GM21619 (cell line): ENCODE data around the gene BDH1.

Experiments used
- ATAC-seq: cut with Tn5 transposase; IDR thresholded peaks from one replicate; pipeline ENCODE4 v1.9.1; 2021; ENCODE audit not compliant: unreplicated experiment

The BDH1 gene

DNA sequence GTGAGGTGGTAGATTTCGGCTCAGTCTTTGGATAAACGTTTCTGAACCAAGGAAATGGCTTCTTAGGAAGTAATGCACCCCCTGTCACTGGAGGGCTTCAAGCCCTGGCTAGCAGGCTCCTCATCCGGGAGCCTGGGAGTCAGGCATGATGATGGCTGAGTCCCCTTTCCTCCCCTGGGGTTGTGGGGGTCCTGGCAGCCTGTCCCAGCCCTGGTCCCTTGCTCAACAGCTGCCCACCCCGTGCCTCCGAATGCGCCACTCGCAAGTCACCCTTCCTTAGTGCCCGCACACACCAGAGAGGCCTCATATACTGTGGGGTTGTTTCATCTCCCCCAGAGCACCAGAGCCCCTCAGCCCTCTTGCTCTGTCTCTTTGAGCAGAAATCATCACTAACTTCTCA, 48.2 kb downstream of the BDH1 start:
- no peak for ATAC-seq

DNA sequence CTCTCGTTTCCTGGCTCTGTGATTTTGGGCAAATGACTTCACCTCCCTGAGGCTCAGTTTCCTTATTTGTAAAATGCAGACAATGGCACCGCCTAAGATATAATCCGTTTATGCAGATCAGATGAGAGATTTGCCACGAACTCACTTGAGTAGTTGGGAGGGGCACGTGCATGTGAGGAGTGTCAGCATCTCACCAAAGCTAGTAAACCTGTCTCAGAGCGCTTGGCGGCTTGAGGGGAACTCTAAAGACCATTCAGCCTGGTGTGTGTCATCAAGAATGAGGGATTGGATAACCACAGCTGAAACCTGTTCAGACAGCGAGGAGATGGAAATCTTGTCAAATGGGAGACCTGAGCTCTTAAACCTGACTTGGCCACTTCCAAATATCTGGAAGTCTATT, 48.7 kb downstream of the BDH1 start:
- ATAC-seq = no peak

DNA sequence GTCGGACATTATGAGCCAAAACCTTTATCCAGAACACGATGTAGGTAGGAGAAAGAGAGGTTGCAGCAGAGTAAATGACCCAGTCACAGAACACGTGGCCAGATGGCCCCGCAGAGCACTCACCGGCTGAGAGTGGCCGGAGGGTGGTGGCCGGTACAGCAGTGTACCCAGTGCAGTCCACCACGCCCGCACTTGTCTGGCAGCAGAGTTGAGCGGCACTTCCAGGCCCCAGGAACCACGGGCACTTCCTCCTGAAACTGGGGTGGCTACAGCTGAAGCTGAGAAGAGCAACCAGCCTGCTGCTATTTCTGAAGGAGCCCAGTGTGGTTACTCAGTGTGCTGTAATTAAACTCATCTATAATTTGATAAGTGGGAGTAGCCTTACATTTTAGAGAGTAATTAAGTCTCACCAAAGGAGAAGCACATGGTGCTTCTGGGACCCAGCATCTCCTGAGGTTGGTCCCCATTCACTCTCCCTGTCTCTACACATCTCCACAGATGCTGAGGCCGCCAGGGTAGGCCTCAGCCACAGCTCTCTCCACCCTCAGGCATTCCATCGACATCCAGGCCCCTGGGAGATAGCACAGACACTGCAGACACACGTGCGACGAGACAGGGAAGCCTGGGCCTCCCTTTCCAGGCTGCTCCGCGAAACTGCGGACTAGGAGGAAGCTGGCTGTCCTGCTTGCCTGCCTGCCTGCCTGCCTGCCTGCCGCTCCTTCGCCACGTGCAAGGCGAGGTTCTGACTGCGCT, 49.8 kb downstream of the BDH1 start:
- no peak for ATAC-seq

DNA sequence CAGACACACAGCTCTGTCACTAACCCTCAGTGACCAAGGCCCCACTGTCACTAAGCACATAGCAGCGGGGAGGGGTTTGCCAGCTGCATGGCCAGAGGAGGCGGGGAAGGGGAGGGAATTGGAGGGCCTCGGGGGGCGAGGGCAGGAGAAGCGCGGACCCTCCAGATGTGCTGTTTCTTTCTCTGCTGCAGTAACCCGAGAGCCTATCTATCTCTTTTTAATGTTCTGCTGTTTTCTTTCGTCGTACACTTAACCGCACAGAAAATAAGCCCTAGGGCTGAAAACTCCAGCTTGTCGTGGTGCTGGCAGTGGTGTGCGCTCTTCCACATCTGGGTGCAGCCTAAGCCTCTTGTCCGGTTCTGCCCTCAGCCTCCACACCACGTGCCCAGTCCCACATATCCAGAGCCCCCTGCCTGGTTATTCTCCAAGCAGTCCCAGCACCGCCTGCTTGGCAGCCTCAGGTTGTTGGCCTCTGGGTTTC, 51.1 kb downstream of the BDH1 start:
- ATAC-seq = no peak

DNA sequence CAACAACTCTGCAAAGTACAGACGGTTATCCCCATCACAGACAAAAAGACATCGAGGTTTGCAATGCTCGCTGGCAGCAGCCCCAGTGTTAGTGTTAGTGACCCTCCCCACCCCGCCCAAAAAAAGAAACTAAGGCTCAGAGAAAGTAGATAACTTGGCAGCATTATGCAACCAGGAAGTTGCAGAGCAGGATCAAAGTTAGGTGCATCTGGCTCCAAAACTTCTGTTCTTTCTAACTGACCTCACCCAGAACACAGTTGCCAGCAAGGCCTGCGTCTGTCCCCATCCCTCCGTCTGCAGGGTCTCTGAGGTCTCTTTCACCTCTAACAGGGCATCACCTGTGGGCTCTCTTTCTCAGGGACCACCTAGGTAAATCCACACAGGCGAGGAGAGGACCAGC, 51.5 kb downstream of the BDH1 start:
- ATAC-seq = no peak

DNA sequence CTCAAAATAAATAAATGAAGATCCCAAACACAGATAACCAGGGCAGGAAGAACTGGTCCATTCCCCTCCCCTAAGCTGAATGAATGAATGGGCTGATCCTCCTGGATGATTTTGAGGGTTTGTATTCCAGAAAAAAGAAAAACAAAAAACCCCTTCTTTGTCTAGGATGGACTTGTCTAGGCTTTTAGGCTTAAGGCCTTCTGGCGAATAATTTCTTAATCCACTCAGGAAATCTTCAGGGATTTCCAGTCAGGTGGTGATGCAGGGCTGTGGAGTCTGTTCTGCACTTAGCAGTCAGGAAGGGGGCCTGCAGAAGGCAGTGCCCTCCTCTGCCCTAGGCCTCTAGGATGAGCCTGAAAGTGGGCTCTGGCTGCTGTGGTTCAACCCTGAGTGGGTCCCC, 52.1 kb downstream of the BDH1 start:
- no peak for ATAC-seq

DNA sequence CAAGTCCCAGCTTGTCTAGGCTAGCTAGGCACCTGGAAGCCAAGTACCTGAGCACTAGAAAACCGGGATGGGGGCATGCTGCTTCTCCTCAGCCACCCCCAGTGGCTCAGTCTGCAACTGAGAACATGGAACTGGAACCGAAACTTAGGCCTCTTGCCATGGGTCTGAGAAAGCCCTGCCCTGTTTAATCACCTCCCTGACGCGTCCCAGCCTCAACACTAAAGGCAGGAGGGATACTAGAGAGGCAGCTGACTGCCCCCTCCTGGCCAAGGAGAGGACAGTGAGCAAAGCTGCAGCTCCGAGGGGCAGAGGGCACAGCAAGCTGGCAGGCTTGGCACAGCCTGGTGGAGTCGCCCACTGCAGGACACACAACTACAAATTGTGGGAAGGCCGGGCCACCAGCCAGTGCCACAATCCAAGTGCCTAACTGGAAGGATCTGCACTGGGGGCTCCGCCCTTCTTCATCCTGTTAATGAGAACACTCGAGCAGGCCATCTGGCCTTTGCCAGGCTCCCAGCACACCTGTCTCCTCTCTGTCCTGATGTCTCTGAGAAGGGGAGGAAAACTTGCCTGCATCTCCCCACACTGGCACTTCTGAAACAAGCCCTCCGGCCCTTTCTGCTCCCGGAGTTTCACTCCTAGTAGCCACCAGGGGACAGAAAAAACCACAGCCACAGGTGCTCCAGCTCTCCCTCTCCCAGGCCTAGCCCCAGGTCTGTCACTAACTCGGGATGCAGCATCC, 53.7 kb downstream of the BDH1 start:
- peak; percentile 71 for ATAC-seq

DNA sequence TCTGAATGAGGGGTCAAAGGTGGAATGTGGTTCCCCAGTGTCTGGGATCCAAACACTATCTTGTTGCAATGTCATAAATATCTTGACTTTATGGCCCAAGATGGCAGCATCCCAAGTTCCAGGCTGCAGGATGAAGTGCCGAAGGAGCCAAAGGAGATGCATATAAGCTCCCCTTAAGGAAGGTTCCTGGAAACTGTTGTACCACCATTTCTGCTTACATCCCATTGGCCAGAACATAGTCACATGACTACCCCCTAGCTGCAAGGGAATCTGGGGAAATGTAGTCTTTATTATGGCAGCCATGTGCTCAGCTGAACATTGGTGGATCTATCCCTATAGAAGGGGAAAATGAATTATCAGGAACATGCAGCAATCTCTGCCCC, 54.3 kb downstream of the BDH1 start:
- ATAC-seq = peak; percentile 29

DNA sequence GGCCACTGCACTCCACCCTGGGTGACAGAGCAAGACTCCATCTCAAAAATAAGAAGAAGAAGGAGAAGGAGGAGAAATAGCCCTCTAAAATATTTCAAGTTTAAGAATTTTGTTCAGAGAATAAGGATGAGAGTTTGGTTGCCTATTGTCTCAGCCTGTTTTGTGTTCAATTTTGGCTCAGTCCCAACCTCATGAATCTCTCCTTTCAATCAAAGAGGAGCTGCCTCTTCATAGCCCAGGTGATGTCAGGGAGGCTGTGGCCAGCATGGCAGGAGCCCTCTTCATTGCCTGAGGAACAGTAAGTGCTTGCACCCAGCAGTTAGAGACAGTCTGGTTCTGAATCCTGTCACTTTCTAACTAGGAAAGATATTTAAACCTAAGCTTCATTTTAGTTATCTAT, 55.0 kb downstream of the BDH1 start:
- ATAC-seq = no peak

DNA sequence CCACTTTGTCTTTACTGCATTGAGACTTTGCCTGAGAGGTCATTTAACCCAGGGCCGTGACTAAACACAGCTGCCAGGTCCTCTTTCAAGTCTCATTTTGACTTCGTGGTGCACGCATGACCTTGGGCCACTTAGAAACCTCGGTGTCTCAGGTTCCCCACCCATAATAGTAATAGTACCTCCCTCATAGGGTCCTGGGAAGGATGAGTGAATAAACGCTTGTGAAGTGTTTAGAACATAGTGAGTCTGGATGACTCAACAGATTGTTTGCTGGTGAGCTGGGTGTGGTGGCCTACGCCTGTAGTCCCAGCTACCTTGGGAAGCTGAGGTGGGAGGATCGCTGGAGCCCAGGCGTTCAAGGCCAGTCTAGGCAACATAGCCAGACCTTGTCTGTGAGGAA, 56.3 kb downstream of the BDH1 start:
- ATAC-seq = no peak

DNA sequence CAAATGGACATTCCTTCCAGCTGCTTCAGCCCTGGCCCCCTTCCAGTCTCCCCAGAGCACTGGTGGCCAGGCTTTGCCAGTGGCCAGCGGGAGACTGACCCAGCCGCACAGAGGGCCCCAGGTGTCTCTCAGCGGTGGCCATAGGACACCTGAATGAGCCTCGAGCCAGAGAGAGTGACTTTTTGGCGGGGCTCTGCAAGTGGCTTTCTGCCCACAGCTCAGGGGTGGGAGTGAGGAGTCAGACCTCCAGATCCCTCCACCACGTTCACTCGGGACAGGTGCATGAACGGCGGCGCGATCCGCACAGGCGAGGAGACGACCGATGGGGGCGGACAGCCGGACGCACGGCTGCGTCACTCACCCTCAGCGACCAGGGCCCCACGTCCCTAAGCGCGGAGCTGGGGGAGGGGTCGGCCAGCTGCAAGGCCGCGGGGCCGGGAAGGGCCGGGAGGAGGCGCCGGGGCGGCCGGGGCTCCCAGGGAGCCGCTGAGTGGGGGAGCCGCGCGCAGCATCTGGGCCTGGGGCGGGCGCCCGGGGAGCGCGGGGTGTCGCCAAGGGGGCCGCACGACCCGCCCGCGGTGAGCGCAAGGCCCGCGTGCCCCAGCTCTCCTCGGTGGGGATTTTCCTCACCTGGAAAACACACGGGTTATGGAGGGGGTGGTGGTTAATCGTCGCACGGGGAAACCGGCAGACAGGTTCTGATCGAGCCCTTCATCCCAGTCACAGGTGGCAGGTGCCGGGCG, 57.1 kb downstream of the BDH1 start:
- ATAC-seq = no peak

DNA sequence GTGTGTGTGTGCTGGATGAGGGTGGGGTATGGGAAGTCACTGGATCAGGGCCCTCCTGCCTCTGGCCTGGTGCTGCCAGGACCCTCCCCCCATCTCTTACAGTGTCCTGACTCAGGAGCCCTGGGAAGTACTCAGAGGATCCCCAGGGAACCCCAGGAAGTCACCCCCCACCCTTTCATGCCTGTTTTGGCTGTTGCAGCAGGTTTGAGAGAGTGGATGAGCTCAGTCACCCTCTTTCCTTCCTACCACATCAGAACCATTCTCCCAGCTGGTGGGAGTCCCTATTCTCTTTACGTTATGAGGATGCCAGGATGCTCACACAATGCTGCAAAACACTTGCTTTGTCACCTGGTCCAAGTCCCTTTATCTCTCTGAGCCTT, 59.0 kb downstream of the BDH1 start:
- ATAC-seq = no peak

DNA sequence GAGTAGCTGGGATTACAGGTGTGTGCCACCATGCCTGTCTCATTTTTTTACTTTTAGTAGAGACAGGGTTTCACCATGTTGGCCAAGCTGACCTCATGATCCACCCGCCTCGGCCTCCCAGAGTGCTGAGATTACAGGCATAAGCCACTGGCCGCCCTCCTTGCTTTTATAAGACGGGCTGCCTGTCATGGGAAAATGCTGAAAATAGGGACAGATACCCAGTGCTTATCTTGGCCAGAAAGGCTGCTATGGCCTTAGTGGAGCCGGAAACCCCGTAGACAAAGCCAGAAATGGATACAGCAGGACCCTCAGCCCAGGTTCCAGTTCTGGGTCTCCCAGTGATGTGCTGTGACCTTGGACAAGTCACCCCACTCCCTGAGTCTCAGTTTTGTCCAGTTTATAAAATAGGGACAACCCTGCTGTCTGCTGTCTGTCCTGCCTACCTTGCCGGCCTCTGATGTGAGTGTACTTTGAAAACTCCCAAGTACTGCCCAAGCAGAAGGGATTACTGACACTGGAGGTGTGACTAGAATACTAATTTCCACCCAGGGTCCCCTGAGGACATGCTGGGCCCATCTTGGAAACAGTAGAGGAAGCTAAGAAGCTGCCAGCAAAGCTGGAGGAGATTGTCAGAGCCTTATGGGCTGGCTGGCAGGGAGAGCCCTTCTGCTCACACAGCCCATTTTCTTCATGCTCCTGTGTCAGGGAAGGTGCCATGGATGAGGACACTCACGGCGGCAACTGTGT, 59.6 kb downstream of the BDH1 start:
- ATAC-seq = no peak

DNA sequence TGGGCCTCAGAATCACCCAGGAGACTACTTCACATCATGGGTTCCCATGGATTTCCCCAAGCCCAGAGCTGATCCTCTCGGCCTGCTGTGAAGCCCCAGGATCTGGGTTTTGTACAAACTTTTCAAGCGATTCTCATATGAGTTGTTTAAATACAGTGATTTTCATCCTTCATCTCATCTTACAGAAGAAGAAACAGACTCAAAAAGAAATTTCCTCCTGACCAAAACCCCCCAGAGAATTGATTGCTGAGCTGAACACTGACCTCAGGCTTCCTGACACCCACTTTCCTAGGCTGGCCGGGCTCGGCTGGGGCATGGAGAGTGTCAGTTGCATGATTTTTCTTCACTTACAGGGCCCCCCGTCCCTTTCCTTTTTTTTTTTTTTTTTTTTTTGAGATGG, 60.3 kb downstream of the BDH1 start:
- ATAC-seq = peak; percentile 54

DNA sequence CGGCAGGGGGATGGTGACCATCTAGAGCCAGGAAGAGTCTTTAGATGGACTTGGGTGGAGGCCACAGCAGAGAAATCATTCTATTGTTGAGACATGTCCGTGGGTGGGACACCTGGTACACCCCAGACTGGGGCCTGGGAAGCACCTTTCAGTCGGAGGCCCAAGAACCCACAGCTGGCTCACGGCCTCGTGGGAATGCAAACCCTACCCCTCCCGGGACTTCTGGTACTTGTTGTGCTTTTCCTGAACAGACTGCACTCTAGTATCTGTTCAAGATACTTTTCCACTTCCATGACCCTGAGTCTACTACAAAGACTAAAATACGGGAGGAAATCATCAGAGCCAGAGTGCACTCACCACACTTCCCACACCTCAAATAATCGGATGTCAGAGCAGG, 60.7 kb downstream of the BDH1 start:
- peak; percentile 31 for ATAC-seq

DNA sequence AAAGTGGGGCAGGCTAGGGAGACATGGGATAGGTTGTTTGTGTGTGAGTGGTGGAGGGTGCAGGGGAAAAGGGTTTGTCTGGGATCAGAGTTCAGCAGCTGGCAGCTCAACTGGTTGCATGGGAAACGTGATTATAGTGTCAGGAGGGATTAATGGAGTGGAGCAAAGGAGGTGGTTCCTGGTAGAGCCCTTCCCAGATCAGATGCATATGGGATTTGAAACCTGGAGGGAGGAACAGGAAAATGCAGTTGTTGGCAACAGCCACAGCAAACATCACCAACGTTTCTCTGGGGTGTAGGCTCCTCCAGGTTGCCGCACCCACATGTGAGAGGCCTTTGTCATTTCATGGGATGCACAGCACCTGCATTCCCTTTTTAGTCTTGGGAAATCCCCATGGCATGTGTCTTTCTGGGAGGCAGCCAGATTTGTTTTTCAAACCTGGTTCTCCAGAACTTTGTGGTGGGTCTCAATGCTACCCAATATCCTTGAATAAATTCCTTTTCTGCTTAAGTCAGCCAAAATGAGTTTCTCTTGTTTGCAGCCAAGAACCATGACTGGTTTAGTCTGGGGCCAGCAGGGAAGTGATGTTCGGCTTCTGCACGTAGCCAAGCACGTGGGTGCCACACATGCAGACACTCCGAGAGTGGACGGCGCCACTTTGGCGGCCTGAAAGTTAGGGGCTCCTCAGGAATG, 61.3 kb downstream of the BDH1 start:
- ATAC-seq = no peak

DNA sequence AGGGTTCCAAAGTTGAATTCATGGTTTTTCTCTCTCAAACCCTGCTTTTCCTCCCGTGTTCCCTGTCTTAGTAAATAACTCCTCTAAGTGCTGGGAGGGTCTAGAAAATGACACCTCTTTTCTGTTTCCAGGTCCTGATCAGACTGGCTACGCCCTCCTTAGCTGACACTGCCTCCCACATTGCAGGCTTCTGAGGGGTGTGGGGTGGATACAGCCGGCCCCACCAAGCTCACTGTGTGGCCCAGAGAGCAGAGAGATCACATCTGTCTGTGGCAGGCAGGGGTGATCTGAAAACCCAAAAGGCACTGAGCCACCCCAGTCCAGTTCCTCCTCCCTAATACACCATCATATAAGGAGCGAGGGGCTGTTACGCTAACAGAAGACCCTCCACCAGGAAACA, 62.7 kb downstream of the BDH1 start:
- no peak for ATAC-seq

DNA sequence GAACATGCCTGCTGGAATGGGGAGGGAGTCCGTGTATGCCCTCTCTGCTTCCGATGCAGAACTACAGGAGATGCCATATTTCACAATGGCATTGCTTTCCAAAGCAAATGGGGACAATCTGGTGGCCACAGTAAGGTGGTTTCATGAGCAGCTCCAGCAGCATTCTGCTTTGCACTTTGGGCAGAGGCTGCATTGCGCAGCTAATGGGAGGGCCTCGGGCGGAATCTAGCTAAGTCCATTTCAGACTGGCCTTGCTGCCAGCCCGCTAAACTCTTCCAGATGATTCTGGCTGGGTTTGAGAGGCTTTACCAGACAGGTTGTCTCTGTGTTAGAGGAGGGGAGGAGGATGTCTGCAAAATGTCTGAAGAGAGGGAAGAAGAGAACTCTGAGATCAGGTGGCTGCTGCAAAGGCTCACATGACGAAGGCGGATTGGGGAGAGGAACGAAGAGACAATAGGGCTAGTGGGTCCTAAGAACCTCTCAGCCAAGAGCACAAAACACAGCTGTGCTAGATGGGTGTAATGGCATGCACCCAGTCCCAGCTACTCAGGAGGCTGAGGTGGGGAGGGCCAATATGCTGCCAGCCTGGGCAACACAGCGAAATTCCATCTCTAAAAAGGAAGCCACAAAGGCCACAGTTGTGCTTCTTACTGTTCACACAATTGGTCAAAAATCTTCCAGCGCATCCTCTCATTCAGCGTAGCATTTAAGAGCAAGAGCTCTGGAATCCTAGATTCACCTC, 63.7 kb downstream of the BDH1 start:
- no peak for ATAC-seq

DNA sequence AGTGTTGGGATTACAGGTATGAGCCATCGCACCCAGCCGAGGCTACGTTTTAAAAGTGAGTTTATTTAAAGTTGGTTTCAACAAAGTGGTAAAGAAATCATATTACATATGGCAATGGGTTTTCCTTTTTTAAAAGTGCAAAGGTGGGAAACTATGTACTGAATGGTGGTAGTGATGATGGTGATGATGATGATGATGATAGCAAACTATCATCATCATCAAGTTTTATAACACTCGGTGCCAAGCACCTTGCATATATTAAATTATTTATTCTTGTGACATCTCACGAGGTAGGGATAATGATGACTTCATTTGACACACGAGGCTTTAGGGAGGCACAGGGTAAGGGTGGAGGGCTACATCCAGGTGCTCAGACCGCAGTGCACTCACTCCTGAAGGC, 64.3 kb downstream of the BDH1 start:
- no peak for ATAC-seq
